Measurements from ENCODE around the gene GRIK2.

Gene GRIK2

DNA sequence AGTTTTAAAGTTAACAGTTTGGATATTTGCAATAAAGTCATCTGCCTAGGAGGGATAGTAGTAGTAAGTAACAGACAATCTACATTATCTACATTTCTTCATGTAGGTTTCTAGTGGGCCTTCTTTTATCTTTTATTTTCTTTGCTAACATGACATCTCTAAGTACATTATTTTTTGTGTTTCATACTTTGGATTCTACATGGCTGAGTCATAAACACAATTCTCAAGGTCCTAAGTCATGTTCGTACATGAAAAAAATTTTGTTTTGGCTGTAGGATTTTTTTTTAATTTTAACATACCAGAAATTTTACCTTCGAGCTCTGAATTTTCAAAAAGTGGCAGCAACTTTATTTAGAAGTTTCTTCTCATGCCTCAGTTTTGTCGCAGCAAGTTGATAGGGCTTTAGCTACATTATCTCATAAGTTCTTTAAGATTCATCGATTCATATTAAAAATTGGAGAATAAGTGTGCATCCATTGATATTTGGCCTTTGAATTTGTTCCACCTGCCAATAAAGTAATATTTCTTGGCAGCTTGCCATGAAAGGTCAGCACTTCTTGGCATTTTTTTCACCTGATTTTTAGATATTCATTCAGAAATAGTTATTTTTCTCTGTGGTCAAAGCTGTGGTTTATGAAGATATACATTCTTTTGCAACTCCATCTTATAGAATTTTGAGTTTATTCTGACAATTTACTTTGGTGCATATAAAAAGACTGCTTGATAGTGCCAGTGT lies 146.2 kb downstream of the GRIK2 start:
- no peak for DNase-seq (ENCODE audit: low spot score)

GRCh38 chr6:101541894-101542293 lies 148.4 kb downstream of the GRIK2 start:
- DNase-seq (ENCODE audit: low spot score): no peak

- no peak for DNase-seq (ENCODE audit: low spot score)
Measured at GRCh38 chr6:101543796-101544195, 150.3 kb downstream of the GRIK2 start.

DNA sequence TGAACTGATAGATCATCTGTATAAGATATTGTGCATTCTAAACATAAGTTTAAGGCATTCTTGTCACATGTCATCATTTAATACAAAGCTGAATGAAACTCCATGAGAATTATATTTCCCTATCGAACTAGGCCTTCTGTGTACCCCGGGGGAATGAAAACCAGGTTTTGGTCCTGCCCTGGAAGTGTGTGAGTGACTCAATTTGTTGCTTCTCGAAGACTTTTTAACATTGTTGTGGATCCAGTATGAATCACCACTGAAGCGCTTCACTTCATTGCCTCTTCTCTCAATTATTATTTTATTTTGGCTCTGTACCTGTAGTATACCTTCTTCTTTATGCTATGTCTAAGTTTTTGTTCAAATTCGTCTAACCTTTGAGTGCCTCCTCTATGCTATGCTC lies 150.8 kb downstream of the GRIK2 start:
- DNase-seq (ENCODE audit: low spot score): no peak

- DNase-seq (ENCODE audit: low spot score): no peak
Measured at GRCh38 chr6:101545191-101545590, 151.7 kb downstream of the GRIK2 start.

GRCh38 chr6:101550451-101550850 lies 156.9 kb downstream of the GRIK2 start:
- DNase-seq (ENCODE audit: low spot score): no peak

- DNase-seq (ENCODE audit: low spot score): no peak
Measured at GRCh38 chr6:101554231-101554630, 160.7 kb downstream of the GRIK2 start.

DNA sequence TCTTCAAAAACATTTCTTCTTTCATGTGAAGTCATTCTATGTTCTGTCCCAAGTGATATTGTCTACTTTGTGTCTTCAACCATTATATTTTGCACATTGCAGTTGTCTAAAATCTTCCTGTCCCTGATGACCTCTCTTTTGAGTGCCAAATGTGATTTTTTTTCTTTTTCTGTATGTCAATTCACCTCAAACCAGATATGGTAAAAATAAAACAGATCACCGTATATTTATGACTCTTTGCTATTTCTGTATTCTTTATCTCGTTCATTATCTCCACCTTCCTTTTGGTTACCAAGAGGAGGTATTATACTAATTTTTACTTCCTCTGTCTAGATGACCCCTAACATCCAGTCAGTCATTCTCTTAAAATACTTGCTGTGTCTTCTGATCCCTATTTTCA lies 165.2 kb downstream of the GRIK2 start:
- DNase-seq (ENCODE audit: low spot score): no peak

GRCh38 chr6:101572627-101573026 lies 179.1 kb downstream of the GRIK2 start:
- no peak for DNase-seq (ENCODE audit: low spot score)

- DNase-seq (ENCODE audit: low spot score): no peak
Measured at GRCh38 chr6:101577091-101577490, 183.6 kb downstream of the GRIK2 start.

DNA sequence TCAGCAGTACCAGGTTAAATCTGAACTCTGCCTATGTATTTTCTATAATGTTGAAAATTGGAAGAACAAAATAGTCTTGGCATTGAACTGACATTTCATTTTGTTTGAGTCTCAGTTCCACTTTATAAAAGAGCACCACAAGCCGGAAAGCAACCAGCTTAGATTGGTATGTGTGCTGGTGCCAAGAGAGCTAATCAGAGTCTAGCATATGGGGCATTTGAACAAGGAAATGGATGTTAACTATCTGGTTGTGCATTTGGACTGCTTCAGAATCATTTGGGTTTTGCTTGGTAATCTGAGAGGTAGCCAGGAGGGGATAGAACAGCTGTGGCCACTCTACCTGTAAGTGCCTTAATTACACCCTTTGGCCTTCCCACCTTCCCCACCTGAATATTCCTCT lies 184.8 kb downstream of the GRIK2 start:
- DNase-seq (ENCODE audit: low spot score): no peak

DNA sequence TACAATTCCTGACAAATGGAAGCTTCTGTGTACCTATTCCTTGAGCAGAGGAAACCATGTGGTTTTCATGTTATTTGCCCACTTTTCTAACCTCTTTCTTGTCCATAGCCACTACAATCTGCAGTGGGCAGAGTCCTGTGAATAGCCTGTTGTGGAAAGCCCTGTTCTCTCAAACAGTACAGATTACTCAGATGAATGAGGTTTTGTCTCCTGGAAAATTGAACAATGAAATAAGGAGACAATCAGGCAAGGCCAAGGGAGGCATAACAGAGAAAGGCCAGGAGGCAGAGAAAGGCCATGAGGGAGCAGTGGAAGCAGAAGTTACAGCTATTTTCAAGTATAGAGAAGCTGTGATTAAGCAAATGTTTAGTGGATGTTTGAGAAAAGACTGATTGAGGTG lies 189.3 kb downstream of the GRIK2 start:
- no peak for DNase-seq (ENCODE audit: low spot score)

- no peak for DNase-seq (ENCODE audit: low spot score)
Measured at GRCh38 chr6:101585501-101585900, 192.0 kb downstream of the GRIK2 start.

GRCh38 chr6:101588343-101588742 lies 194.8 kb downstream of the GRIK2 start:
- no peak for DNase-seq (ENCODE audit: low spot score)

DNA sequence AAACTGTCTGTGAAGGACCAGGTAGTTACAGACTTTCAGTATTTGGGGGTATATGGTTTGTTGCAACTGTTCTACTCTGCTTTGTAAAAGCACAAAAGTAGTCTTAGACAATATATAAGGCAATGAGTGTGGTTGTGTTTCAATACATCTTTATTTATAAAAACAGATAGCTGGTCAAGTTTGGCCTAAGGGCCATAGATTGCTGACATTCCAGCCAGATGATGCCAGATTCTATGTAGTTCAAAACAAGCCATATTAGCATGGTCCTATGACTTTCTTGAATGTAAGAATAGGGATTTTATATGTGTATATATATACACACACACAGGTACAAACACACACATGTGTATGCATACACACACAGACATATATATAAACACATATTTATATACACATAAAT lies 201.8 kb downstream of the GRIK2 start:
- DNase-seq (ENCODE audit: low spot score): no peak

GRCh38 chr6:101597693-101598092 lies 204.2 kb downstream of the GRIK2 start:
- DNase-seq (ENCODE audit: low spot score): no peak

GRCh38 chr6:101605426-101605825 lies 211.9 kb downstream of the GRIK2 start:
- DNase-seq (ENCODE audit: low spot score): no peak

- DNase-seq (ENCODE audit: low spot score): no peak
Measured at GRCh38 chr6:101605874-101606273, 212.4 kb downstream of the GRIK2 start.

- no peak for DNase-seq (ENCODE audit: low spot score)
Measured at GRCh38 chr6:101607111-101607690, 213.7 kb downstream of the GRIK2 start.

- no peak for DNase-seq (ENCODE audit: low spot score)
Measured at GRCh38 chr6:101608703-101609102, 215.2 kb downstream of the GRIK2 start.

DNA sequence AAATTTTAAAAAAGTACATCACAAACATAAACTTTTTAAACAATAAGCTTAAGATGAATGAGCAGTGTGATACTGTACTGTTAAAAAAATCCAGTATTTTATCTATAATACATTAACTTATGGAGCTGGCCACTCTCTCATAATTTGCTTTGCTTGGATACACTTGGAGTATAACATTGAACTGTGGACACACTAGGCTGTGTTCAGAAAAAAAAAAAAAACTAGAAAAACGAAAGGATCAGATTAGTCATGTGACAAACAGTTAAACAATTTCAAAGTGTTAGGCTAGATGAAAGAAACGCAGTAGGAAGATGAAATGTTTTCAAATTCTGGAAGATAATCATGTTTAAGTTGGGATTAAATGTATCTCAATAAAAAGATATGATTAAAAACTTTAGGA lies 220.0 kb downstream of the GRIK2 start:
- DNase-seq (ENCODE audit: low spot score): no peak

GRCh38 chr6:101614774-101615173 lies 221.3 kb downstream of the GRIK2 start:
- DNase-seq (ENCODE audit: low spot score): no peak

DNA sequence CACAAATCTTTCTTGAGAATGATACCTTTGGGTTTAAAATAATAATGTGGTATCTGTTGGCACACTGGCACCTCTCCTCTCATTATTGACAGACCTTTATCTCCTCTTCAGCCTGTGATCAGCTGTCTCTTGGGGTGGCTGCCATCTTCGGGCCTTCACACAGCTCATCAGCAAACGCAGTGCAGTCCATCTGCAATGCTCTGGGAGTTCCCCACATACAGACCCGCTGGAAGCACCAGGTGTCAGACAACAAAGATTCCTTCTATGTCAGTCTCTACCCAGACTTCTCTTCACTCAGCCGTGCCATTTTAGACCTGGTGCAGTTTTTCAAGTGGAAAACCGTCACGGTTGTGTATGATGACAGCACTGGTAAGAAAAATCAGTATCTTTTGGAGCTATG lies 232.8 kb downstream of the GRIK2 start:
- no peak for DNase-seq (ENCODE audit: low spot score)

GRCh38 chr6:101630941-101631340 lies 237.4 kb downstream of the GRIK2 start:
- no peak for DNase-seq (ENCODE audit: low spot score)

Data from germinal center (tissue), 1 donor.